ENCODE results near the gene DGCR2.

DNA sequence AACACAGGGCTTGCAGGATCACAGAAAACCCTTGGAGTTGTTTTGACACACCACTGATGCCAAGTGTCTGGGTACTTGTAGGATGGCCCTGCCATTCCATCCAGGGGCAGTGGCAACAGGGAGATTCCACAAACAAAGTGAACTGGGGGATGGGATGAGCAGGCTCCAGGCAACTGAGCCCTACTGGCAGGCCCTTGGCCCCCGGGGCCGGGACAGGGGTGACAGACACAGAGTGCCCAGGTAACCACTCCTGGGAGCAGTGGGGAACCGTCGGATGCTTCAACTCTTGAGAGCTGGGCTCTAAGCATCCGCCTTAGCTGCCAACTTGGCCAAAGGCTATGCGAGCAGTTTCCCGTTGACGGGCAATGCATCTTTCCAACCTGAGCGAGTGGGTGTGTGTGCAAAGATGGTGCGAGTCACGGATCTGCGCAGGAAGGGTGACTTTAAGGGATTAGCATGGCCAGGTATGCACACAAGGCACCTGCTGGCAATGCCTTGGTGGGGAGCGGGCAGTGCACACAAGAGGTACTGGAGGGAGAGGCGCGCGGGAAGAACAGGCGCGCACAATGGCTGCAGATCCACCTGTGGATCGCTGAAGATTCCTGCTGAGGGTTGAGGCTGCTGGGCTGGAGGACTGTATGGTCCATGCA lies 103.1 kb downstream of the DGCR2 start:
- no peak for TF ChIP-seq CTCF (IDR thresholded peaks at IDR 0.05; ENCODE audit: control extremely low read depth in 1 of 3, insufficient read depth in 1 of 3, low read depth in 1 of 3, low read length in 3 of 3)
- TF ChIP-seq HDAC2 (IDR thresholded peaks at IDR 0.05; ENCODE audit: borderline replicate concordance in 1 of 2, low read depth in 2 of 2, low read length in 2 of 2), result no peak
- no peak for TF ChIP-seq JUN (IDR thresholded peaks at IDR 0.05; ENCODE audit: low read depth, low read length)
- TF ChIP-seq JUND (IDR thresholded peaks at IDR 0.05; ENCODE audit: low read length), result no peak
- no peak for TF ChIP-seq POLR2A (IDR thresholded peaks at IDR 0.05; ENCODE audit: control extremely low read depth in 1 of 2, low read depth in 2 of 2, low read length in 2 of 2)
- no peak for TF ChIP-seq CBX8 (IDR thresholded peaks at IDR 0.05; ENCODE audit: borderline replicate concordance, low read depth, low read length)
- no peak for TF ChIP-seq RFX5 (IDR thresholded peaks at IDR 0.05; ENCODE audit: borderline replicate concordance, low read depth, low read length)
- no peak for TF ChIP-seq CHD2 (IDR thresholded peaks at IDR 0.05; ENCODE audit: low read length)
- TF ChIP-seq GTF2F1 (IDR thresholded peaks at IDR 0.05; ENCODE audit: borderline replicate concordance, low read depth, low read length), result no peak
- no peak for TF ChIP-seq RXRA (IDR thresholded peaks at IDR 0.05; ENCODE audit: insufficient read depth, low read depth, low read length)
- TF ChIP-seq EZH2 (IDR thresholded peaks at IDR 0.05; ENCODE audit: low read depth, low read length, severe bottlenecking), result no peak
- TF ChIP-seq SUZ12 (IDR thresholded peaks at IDR 0.05; ENCODE audit: low read length), result no peak

Measured in H1 (cell line).